Erythroblast (primary cell): Measurements from ENCODE around the gene SH3RF2.

Experiments used
- GATA1 ChIP-seq: IDR thresholded peaks from 2 replicates; pipeline ENCODE4 v1.6.1; 2011; ENCODE audit warnings: low read depth, mild to moderate bottlenecking, control low read depth, low read length, moderate library complexity
- POLR2A ChIP-seq: IDR thresholded peaks from 2 replicates; pipeline ENCODE4 v1.6.1; 2011; ENCODE audit warnings: mild to moderate bottlenecking, low read length

DNA sequence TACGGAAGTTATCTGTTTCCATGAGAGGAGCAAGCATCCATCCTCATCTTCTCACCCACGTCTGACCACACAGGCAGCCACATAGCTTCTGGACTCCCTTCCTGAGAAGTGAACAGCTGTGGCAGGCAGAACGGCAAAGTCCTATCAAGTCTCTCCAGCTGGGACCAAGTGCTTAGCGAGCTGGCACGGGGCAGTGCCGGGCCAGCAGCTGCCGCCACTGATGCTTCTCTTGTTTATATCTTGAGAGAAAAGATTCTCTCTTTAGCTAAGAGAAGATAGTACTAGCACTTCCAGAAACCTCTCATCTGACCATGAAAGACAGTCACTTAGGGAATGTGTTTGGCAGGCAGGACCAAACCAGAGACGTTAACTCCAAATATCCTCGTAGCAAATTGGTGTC lies 131.8 kb downstream of the SH3RF2 start:
- TF ChIP-seq POLR2A: no peak
- no peak for TF ChIP-seq GATA1
